NB4 (cell line): ENCODE results near the gene FBF1.

Experiments
- DNase-seq: peaks from one replicate; pipeline ENCODE4 v3.0.0; 2010; ENCODE audit warnings: low read depth
- H3K4me3 ChIP-seq: one replicate; pipeline ENCODE4 v1.5.1; 2011; ENCODE audit warnings: mild to moderate bottlenecking, low read depth, low read length, moderate library complexity
- MYC ChIP-seq: IDR thresholded peaks from 2 replicates; pipeline ENCODE4 v1.6.1; 2011; ENCODE audit warnings: low read depth, low read length
- POLR2A ChIP-seq: IDR thresholded peaks from 2 replicates; pipeline ENCODE4 v1.6.1; 2011; ENCODE audit warnings: mild to moderate bottlenecking; ENCODE audit not compliant: insufficient read length; ENCODE audit errors: extremely low read depth
- TF ChIP-seq, protein P1 (sequence below): IDR thresholded peaks from one replicate; pipeline ENCODE4 v1.5.1; 2012; ENCODE audit warnings: low read depth, low read length
- TF ChIP-seq, protein P2 (sequence below): IDR thresholded peaks from 2 replicates; pipeline ENCODE4 v1.6.1; 2011; ENCODE audit warnings: low read depth, low read length

FBF1 gene

DNA sequence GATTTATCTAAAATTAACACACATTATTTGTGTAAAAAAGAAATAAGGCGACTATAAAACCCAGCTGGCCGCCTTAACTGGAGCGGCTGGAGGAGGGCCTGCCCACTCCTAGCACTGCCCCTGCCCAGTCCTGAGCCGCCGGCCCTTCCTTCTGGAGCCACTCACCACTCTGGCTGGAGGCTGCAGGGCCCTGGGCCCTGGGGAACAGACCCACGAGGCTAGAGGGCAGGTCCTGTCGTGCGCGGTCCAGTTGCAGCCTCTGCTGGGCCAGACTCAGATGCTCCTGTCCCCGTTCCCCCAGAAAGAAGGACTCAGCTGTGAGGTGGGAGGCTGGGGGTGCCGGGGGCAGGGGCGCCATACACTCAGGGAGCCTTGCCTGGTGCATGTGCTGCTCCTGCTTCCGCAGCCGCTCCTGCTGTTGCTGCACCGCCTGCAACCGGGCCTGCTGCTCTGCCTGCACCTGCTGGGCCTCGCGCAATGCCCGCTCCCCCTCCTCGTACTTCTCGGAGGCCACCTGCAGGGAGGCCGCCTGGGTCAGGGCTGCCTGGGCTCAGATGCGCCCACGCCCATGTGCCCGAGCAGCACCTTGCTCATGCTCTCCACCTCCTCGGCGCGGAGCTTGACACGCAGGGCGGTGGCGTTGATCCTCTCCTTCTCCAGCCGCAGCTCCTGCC lies 27.2 kb downstream of the FBF1 start:
- no peak overlapping the region for H3K4me3 ChIP-seq
- DNase-seq = no peak
- TF ChIP-seq MYC (no peak), POLR2A (no peak)
- TF ChIP-seq, protein P1, sequence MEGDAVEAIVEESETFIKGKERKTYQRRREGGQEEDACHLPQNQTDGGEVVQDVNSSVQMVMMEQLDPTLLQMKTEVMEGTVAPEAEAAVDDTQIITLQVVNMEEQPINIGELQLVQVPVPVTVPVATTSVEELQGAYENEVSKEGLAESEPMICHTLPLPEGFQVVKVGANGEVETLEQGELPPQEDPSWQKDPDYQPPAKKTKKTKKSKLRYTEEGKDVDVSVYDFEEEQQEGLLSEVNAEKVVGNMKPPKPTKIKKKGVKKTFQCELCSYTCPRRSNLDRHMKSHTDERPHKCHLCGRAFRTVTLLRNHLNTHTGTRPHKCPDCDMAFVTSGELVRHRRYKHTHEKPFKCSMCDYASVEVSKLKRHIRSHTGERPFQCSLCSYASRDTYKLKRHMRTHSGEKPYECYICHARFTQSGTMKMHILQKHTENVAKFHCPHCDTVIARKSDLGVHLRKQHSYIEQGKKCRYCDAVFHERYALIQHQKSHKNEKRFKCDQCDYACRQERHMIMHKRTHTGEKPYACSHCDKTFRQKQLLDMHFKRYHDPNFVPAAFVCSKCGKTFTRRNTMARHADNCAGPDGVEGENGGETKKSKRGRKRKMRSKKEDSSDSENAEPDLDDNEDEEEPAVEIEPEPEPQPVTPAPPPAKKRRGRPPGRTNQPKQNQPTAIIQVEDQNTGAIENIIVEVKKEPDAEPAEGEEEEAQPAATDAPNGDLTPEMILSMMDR = no peak
- TF ChIP-seq, protein P2, sequence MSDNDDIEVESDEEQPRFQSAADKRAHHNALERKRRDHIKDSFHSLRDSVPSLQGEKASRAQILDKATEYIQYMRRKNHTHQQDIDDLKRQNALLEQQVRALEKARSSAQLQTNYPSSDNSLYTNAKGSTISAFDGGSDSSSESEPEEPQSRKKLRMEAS = no peak

DNA sequence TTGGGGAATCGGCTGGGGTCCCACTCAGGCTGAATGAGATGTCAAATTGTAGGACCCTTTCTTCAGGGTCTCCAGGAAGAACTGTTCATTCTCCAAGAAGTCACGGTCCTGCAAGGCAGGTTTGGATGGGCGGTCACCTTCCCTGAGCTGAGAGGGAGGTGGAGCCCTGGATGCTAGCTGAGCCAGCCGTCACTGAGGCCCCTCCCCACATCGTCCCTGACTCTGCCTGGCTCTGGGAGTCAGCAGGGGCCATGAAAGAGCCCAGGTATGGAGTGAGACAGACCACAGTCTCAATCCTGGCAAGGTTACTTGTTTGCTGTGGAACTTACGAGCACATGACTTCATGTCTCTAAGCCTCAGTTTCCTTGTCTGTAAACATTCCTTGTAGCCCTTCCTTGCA lies 30.1 kb downstream of the FBF1 start:
- no peak for DNase-seq
- no peak overlapping the region for H3K4me3 ChIP-seq
- TF ChIP-seq, protein P2 = no peak
- TF ChIP-seq, protein P1 = no peak
- TF ChIP-seq POLR2A (no peak), MYC (no peak)

DNA sequence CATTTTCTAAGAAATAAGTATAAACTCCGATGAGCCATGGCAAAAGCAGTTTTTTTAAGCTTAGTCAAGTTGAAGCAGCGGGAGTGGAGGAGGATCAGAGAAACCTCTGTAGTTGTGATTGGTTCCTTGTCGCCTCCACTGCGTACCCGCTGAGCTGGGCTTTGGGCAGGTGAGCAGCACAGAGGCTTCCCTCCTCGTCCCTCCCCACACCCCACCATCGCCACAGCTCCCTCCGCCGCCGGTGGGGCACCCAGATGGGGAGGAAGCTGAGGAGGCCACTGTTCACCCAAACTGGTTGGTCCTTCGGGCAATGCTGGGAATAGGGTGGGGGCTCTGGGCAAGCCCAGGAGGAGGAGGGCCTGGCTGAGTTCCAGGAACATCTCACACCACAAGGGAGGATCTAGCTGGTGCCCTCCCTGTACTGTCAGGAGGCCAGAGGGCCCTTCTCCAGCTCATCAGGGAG lies 31.0 kb downstream of the FBF1 start:
- TF ChIP-seq MYC (no peak), POLR2A (no peak)
- TF ChIP-seq, protein P2 = no peak
- TF ChIP-seq, protein P1 = no peak
- DNase-seq = no peak

DNA sequence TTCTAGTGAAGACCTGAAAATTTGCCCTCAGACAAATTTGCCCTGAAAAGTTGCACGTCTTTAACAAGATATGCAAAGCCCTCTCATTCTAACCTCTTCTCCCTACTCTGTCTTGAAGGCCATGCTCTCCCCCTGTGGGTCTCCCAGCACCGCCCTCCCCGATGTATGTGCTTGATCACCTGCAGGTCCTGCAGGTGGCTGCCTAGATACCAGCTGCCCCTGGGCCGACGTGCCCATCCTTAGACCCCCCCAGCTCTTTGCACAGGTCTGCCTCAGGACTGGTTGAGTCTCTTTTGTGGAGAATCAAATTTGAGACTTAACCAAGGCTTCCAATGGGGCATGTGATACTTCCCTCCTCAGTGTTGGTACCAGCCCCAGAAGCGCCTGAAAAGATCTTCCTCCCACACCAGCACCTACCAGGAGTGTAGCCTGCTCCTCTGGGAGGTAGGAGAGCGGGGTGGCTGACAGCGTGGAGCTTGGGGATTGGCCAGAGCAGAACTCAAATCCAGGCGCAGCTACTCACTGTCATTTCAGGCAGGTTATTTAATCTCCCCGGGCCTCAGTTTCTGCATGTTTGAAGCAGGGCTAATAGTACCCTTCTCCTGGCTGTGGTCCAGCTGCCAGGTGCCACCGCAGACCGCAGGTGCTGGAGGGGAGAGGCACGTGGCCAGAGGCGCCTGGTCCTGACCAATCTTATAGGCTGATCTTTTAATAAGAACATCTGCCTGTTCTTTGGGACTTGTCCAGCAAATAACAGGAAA lies 31.6 kb downstream of the FBF1 start:
- TF ChIP-seq, protein P1 = no peak
- TF ChIP-seq, protein P2 = no peak
- TF ChIP-seq MYC (no peak), POLR2A (no peak)
- DNase-seq = no peak
- no peak overlapping the region for H3K4me3 ChIP-seq

More for the DNA sequence above, 31.0 kb downstream of the FBF1 start:
- H3K4me3 ChIP-seq = no peak overlapping the region

DNA sequence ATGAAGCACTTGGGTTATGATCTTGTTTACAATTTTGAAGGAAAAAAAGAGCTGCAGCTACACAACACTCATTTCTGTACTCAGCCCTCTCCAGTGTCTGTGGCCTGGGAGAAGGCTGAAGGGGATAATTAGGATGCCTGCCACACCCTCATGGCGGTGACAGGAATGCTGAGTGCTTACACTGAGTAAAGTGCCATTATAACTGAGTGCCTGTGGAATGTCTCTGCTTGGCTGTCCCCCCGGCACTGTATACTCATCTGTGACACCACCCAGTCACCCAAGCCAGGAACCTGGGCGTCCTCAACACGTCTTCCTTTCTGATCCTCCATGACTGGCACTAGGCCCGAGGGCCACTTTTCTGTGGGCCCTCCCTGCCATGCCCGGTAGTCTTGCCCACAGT lies 32.6 kb downstream of the FBF1 start:
- H3K4me3 ChIP-seq = no peak overlapping the region
- DNase-seq = no peak
- TF ChIP-seq MYC (no peak), POLR2A (no peak)
- TF ChIP-seq, protein P1 = no peak
- TF ChIP-seq, protein P2 = no peak
